Loucy (cell line): ENCODE data around the gene ZIM2.

Experiments used
- EZH2phosphoT487 ChIP-seq: fragments of 200-600 bp; IDR thresholded peaks from 2 replicates; pipeline ENCODE4 v1.6.1; 2018; ENCODE audit warnings: antibody characterized with exemption, mild to moderate bottlenecking, moderate library complexity, borderline replicate concordance
- TF ChIP-seq, protein P1 (sequence below): fragments of 200-600 bp; sonication (generic); conservative IDR thresholded peaks from 2 replicates; pipeline ENCODE4 v1.5.1; 2014; ENCODE audit warnings: mild to moderate bottlenecking, antibody characterized with exemption, low read length

DNA sequence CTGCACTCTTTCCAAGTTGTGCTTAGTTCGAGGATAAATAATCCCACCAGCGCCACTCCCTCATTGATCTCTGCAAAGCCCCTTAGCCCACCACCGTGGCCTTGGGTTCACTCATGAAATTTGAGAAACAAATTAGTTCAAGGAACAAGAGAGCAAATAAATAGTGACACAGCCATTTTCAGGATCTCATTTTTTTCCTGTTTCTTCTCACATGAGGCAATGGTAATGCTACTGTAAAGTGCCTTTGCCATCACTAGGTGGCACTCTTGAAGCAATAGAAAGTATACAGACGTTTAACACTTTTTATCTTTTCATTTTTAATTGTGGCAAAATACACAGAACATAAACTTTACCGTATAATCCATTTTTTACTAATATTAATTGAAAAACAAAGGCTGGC lies 92.1 kb downstream of the ZIM2 start:
- TF ChIP-seq EZH2phosphoT487: no peak
- TF ChIP-seq, protein P1, sequence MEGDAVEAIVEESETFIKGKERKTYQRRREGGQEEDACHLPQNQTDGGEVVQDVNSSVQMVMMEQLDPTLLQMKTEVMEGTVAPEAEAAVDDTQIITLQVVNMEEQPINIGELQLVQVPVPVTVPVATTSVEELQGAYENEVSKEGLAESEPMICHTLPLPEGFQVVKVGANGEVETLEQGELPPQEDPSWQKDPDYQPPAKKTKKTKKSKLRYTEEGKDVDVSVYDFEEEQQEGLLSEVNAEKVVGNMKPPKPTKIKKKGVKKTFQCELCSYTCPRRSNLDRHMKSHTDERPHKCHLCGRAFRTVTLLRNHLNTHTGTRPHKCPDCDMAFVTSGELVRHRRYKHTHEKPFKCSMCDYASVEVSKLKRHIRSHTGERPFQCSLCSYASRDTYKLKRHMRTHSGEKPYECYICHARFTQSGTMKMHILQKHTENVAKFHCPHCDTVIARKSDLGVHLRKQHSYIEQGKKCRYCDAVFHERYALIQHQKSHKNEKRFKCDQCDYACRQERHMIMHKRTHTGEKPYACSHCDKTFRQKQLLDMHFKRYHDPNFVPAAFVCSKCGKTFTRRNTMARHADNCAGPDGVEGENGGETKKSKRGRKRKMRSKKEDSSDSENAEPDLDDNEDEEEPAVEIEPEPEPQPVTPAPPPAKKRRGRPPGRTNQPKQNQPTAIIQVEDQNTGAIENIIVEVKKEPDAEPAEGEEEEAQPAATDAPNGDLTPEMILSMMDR: peak; percentile 61
